Stimulated activated CD4-positive, alpha-beta T cell treated with anti-CD3 and anti-CD28 coated beads, Interleukin-12 subunit alpha, Interleukin-12 subunit beta, amount 100 ng/mL, for 4 hours (primary cell): ENCODE measurements around the gene CEBPG.

Source experiments
- DNase-seq: peaks from one replicate; pipeline ENCODE4 v3.0.0-alpha.2; 2020

CEBPG gene

DNA sequence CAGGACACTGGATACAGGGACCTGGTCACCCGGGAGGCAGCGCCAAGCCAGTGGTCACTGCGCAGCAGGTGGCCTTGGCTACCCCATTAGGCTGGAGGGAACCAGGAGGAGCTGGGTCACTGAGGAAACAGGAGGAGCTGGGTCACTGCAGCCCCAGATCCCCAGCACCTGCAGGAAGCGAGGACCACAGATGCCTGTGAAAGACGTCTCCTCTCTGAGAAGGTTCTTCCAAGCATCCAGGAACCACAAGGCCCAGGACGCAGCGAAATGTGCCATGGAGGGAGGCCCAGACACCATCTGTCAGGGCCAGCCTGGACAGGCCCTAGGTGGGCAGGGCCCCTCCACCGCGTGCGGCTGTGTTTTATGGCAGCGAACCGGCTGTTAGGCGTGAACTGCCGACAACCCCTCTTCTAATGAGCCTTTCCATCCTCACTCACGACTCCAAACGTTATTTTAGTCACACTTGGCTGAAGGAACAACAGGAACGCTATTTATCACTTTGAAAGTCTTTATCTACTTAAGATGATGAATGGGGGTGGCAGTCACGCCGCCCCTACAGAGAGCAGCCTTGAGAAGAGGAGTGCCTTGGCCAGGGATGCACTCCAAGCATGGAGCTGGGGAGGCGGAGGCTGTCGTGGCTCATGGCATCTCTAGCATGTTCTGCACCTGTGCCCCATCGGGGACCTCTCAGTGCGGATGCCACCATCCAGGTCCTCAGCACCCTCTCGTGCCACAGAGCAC is 53.3 kb downstream of the CEBPG start:
- no peak for DNase-seq

- DNase-seq = no peak
Measured at GRCh38 chr19:33427801-33428626, 54.5 kb downstream of the CEBPG start.

DNA sequence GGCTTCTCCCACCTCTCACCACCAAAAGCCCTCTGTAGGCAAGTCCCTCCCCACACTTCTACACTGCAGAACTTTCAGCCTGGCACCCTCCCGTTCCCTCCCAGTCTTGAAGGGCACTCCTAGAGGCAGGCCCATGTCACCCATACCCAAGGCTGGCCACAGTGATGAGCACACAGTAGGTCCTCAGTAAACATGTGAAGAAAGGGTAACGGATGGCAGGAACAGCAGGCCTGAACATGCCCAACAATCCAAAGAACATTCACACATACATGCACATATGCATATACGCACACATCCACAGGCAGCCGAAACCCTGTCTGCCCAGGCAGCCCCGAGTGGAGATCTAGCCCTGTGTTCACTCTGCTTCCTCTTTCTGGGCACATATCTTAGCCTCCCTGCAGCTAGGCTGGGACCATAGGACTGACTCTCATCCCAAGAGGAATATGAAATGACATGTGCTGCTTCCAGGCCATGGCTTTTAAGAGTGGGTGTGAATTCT is 55.2 kb downstream of the CEBPG start:
- no peak for DNase-seq

GRCh38 chr19:33429891-33430673 is 56.6 kb downstream of the CEBPG start:
- no peak for DNase-seq

- DNase-seq = peak; percentile 60
Measured at GRCh38 chr19:33430674-33431277, 57.3 kb downstream of the CEBPG start.

DNA sequence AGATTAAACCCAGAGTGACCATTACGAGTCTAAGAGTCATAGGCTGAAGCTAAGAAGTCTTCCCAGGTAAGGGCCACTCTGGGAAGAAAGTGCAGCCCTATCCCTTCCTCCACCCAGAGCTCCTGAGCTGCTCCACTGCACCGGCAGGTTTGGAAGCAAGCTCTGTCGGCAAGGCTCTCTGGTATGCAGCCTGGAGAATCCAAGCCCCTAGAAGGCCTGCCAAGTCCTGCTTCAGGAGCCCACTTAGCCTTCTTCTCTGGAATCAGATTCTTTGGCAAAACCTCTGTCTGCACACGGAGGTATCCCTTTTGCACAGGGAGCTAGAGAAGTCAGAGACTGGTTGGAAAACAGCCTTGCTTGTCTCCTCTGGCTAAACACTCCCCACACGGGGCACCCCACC is 58.5 kb downstream of the CEBPG start:
- DNase-seq = no peak
